Fibroblast of lung (primary cell): ENCODE results near the gene SEC14L2.
"Not testable (repeated sequence)": the region's sequence is repeated elsewhere in the genome, so short reads cannot be mapped to it uniquely, and the experiment has no call there.

Experiments used
- CTCF ChIP-seq, 2 donors: IDR thresholded peaks in 1 of 2; conservative IDR thresholded peaks in 1 of 2; 1 replicate in 1 of 2; 2 replicates in 1 of 2; pipeline ENCODE4 v1.5.1; 2011 to 2012; ENCODE audit warnings: low read length in 2 of 2, control low read depth in 1 of 2, inconsistent platforms in 1 of 2, low read depth in 1 of 2, mild to moderate bottlenecking in 1 of 2
- EZH2 ChIP-seq: IDR thresholded peaks from 2 replicates; pipeline ENCODE4 v1.5.1; 2012; ENCODE audit warnings: low read length, control low read depth, mild to moderate bottlenecking; ENCODE audit errors: missing control alignments

GRCh38 chr22:30401024-30401423 is 4.2 kb downstream of the SEC14L2 start:
- TF ChIP-seq CTCF (conservative IDR thresholded peaks at IDR 0.05 in 1 of 2, IDR thresholded peaks at IDR 0.05 in 1 of 2; ENCODE audit: low read depth in 1 of 2, low read length in 2 of 2); EZH2: not testable (repeated sequence)
